ENCODE data around the gene PSENEN.
"Not testable (repeated sequence)": the region's sequence is repeated elsewhere in the genome, so short reads cannot be mapped to it uniquely, and the experiment has no call there.

PSENEN gene

DNA sequence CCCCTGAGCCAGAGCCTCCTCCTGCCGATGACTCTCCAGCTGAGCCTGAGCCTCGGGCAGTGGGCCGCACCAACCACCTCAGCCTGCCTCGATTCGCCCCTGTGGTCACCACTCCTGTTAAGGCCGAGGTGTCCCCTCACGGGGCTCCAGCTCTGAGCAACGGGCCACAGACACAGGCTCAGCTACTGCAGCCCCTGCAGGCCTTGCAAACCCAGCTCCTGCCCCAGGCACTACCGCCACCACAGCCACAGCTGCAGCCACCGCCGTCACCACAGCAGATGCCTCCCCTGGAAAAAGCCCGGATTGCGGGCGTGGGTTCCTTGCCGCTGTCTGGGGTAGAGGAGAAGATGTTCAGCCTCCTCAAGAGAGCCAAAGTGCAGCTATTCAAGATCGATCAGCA, 24.1 kb upstream of the PSENEN start:
- no peak for DNase-seq (ENCODE audit: extremely low read depth, insufficient read length)
- TF ChIP-seq, protein P1, sequence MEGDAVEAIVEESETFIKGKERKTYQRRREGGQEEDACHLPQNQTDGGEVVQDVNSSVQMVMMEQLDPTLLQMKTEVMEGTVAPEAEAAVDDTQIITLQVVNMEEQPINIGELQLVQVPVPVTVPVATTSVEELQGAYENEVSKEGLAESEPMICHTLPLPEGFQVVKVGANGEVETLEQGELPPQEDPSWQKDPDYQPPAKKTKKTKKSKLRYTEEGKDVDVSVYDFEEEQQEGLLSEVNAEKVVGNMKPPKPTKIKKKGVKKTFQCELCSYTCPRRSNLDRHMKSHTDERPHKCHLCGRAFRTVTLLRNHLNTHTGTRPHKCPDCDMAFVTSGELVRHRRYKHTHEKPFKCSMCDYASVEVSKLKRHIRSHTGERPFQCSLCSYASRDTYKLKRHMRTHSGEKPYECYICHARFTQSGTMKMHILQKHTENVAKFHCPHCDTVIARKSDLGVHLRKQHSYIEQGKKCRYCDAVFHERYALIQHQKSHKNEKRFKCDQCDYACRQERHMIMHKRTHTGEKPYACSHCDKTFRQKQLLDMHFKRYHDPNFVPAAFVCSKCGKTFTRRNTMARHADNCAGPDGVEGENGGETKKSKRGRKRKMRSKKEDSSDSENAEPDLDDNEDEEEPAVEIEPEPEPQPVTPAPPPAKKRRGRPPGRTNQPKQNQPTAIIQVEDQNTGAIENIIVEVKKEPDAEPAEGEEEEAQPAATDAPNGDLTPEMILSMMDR (IDR thresholded peaks at IDR 0.05; ENCODE audit: insufficient read depth, low read length, poor library complexity, severe bottlenecking) = no peak
- Histone ChIP-seq H3K27me3 (replicated peaks; ENCODE audit: control insufficient read depth, insufficient read depth, low read length) (no peaks in the 10 kb centered on the region), H3K4me3 (replicated peaks; ENCODE audit: low read depth, low read length) (no peak overlapping the region), H3K36me3 (ENCODE audit: control insufficient read depth, insufficient read depth, low read length) (peaks cover 43% of the 10 kb centered on the region)

DNA sequence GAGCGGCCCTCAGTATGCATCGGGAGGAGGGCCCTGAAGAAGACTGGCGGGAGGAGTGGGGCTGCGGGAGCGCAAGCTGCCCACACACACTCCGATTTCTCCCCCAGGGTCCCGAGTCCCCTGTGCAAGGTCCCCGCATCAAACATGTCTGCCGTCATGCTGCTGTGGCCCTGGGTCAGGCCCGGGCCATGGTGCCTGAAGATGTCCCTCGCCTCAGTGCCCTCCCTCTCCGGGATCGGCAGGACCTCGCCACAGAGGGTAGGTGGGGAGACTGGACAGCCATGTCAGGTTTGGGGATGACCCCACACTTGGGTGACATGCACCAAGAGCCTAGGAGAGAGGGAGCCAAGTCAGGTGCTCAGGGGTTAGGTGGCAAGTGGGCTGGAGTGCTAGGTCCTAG, 23.0 kb upstream of the PSENEN start:
- Histone ChIP-seq H3K27me3 (replicated peaks; ENCODE audit: control insufficient read depth, insufficient read depth, low read length) (no peaks in the 10 kb centered on the region), H3K36me3 (ENCODE audit: control insufficient read depth, insufficient read depth, low read length) (peaks cover 50% of the 10 kb centered on the region), H3K4me3 (replicated peaks; ENCODE audit: low read depth, low read length) (no peak overlapping the region)
- TF ChIP-seq, protein P1 (IDR thresholded peaks at IDR 0.05; ENCODE audit: insufficient read depth, low read length, poor library complexity, severe bottlenecking) = no peak
- DNase-seq (ENCODE audit: extremely low read depth, insufficient read length) = no peak

DNA sequence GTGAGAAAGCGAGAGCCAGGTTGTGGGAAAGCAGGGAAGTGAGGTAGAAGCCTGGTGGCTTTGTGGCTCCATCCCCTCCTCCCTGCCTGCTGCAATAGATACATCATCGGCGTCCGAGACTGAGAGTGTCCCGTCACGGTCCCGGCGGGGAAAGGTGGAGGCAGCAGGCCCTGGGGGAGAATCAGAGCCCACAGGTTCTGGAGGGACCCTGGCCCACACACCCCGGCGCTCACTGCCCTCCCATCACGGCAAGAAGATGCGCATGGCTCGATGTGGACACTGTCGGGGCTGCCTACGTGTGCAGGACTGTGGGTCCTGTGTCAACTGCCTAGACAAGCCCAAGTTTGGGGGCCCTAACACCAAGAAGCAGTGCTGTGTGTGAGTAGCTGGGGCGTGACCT, 22.6 kb upstream of the PSENEN start:
- TF ChIP-seq, protein P1 (IDR thresholded peaks at IDR 0.05; ENCODE audit: insufficient read depth, low read length, poor library complexity, severe bottlenecking) = no peak
- Histone ChIP-seq H3K27me3 (replicated peaks; ENCODE audit: control insufficient read depth, insufficient read depth, low read length) (no peaks in the 10 kb centered on the region), H3K36me3 (ENCODE audit: control insufficient read depth, insufficient read depth, low read length) (peaks cover 53% of the 10 kb centered on the region), H3K4me3 (replicated peaks; ENCODE audit: low read depth, low read length) (no peak overlapping the region)
- no peak for DNase-seq (ENCODE audit: extremely low read depth, insufficient read length)

DNA sequence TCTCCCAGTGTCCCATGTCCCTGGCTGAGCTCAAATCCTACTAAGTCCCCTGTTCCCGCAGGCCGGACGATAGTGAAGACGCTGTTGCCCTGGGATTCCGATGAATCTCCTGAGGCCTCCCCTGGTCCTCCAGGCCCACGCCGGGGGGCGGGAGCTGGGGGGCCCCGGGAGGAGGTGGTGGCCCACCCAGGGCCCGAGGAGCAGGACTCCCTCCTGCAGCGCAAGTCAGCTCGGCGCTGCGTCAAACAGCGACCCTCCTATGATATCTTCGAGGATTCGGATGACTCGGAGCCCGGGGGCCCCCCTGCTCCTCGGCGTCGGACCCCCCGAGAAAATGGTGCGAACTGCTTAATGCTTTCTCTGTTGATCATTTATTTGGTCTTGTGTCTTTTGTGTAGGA, 21.8 kb upstream of the PSENEN start:
- Histone ChIP-seq H3K27me3 (replicated peaks; ENCODE audit: control insufficient read depth, insufficient read depth, low read length) (no peaks in the 10 kb centered on the region), H3K36me3 (ENCODE audit: control insufficient read depth, insufficient read depth, low read length) (peaks cover 57% of the 10 kb centered on the region), H3K4me3 (replicated peaks; ENCODE audit: low read depth, low read length) (no peak overlapping the region)
- no peak for DNase-seq (ENCODE audit: extremely low read depth, insufficient read length)
- TF ChIP-seq, protein P1 (IDR thresholded peaks at IDR 0.05; ENCODE audit: insufficient read depth, low read length, poor library complexity, severe bottlenecking) = no peak

DNA sequence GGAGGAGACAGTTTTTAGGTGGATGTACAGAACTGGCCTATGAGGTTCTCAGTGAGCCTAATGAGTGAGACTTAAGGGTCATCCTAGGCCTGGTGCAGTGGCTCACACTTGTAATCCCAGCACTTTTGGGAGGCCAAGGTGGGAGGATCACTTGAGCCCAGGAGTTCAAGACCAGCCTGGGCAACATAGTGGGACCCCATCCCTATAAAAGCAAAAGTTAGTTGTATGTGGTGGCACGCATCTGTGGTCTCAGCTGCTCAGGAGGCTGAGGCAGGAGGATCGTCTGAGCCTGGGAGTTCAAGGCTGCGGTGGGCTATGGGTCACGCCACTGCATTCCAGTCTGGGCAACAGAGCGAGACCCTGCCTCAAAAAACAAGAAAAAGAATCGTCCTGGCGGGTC, 21.3 kb upstream of the PSENEN start:
- H3K36me3 ChIP-seq (ENCODE audit: control insufficient read depth, insufficient read depth, low read length) = peaks cover 62% of the 10 kb centered on the region
- DNase-seq (ENCODE audit: extremely low read depth, insufficient read length); H3K4me3 ChIP-seq (replicated peaks; ENCODE audit: low read depth, low read length); H3K27me3 ChIP-seq (replicated peaks; ENCODE audit: control insufficient read depth, insufficient read depth, low read length): not testable (repeated sequence)

DNA sequence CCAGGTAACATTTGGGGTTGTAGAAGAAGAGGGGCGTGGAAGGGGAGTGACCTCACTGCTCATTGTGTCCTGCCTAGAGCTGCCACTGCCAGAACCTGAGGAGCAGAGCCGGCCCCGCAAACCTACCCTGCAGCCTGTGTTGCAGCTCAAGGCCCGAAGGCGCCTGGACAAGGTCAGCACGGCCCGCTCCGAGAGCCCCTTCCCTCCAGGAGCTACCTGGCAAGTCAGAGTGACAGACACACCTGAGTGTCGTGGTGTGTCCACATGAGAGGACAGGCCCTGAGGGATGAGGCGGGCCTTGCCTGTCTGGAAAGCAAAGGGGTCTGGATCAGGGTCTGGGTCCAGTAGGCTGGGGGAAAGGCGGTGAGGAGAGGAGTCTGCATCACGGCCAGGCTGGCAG, 20.9 kb upstream of the PSENEN start:
- peaks cover 65% of the 10 kb centered on the region for H3K36me3 ChIP-seq (ENCODE audit: control insufficient read depth, insufficient read depth, low read length)
- TF ChIP-seq, protein P1 (IDR thresholded peaks at IDR 0.05; ENCODE audit: insufficient read depth, low read length, poor library complexity, severe bottlenecking) = no peak
- DNase-seq (ENCODE audit: extremely low read depth, insufficient read length) = no peak
- no peak overlapping the region for H3K4me3 ChIP-seq (replicated peaks; ENCODE audit: low read depth, low read length)
- H3K27me3 ChIP-seq (replicated peaks; ENCODE audit: control insufficient read depth, insufficient read depth, low read length) = no peaks in the 10 kb centered on the region
